ENCODE data around the gene PC.
"Not testable (repeated sequence)": the region's sequence is repeated elsewhere in the genome, so short reads cannot be mapped to it uniquely, and the experiment has no call there.

Gene PC

GRCh38 chr11:66981976-66982578 lies 23.9 kb upstream of the PC start:
- no peak for DNase-seq (ENCODE audit: low spot score)

GRCh38 chr11:66979336-66979980 lies 21.3 kb upstream of the PC start:
- no peak for DNase-seq (ENCODE audit: low spot score)

- no peak for DNase-seq (ENCODE audit: low spot score)
These were observed 20.5 kb upstream of the PC start for GRCh38 chr11:66978717-66979116.

- no peak for DNase-seq (ENCODE audit: low spot score)
These were observed 20.0 kb upstream of the PC start for GRCh38 chr11:66978229-66978628.

- no peak for DNase-seq (ENCODE audit: low spot score)
These were observed 18.7 kb upstream of the PC start for GRCh38 chr11:66976925-66977324.

GRCh38 chr11:66976028-66976467 lies 17.9 kb upstream of the PC start:
- DNase-seq (ENCODE audit: low spot score): peak; percentile 91

- no peak for DNase-seq (ENCODE audit: low spot score)
These were observed 17.3 kb upstream of the PC start for GRCh38 chr11:66975405-66976027.

GRCh38 chr11:66974724-66975404 lies 16.7 kb upstream of the PC start, which contains the start of gene C11orf86:
C11orf86 (plus strand) TSS chr11:66975304; CDS start chr11:66975363, 59 bp downstream.
- no peak for DNase-seq (ENCODE audit: low spot score)

GRCh38 chr11:66973956-66974580 lies 15.9 kb upstream of the PC start:
- DNase-seq (ENCODE audit: low spot score): no peak

GRCh38 chr11:66971488-66971887 lies 13.3 kb upstream of the PC start:
- DNase-seq (ENCODE audit: low spot score): no peak

GRCh38 chr11:66970807-66971442 lies 12.7 kb upstream of the PC start:
- peak; percentile 99 for DNase-seq (ENCODE audit: low spot score)

GRCh38 chr11:66970371-66970806 lies 12.2 kb upstream of the PC start:
- no peak for DNase-seq (ENCODE audit: low spot score)

GRCh38 chr11:66969584-66970225 lies 11.5 kb upstream of the PC start:
- no peak for DNase-seq (ENCODE audit: low spot score)

- no peak for DNase-seq (ENCODE audit: low spot score)
These were observed 9.7 kb upstream of the PC start for GRCh38 chr11:66967670-66968425.

- DNase-seq (ENCODE audit: low spot score): no peak
These were observed 8.2 kb upstream of the PC start for GRCh38 chr11:66966351-66966750.

- no peak for DNase-seq (ENCODE audit: low spot score)
These were observed 6.3 kb upstream of the PC start for GRCh38 chr11:66964495-66964894.

- no peak for DNase-seq (ENCODE audit: low spot score)
These were observed 4.6 kb upstream of the PC start for GRCh38 chr11:66962801-66963200.

- DNase-seq (ENCODE audit: low spot score): no peak
These were observed 4.1 kb upstream of the PC start for GRCh38 chr11:66962247-66962646.

- DNase-seq (ENCODE audit: low spot score): not testable (repeated sequence)
These were observed 3.6 kb upstream of the PC start for GRCh38 chr11:66961691-66962213.

- DNase-seq (ENCODE audit: low spot score): peak; percentile 65
These were observed 732 bp upstream of the PC start for GRCh38 chr11:66958956-66959274.

GRCh38 chr11:66957971-66958231 lies 282 bp downstream of the PC start:
- DNase-seq (ENCODE audit: low spot score): peak; percentile 98
